NCI-H748 treated with DMSO at 0.1 percent for 48 hours (cell line): ENCODE results near the gene LOXHD1.

ENCODE experiments used
- DNase-seq: peaks from one replicate; lab custom pipeline; 2025; lab: John Stamatoyannopoulos, UW

The LOXHD1 gene

DNA sequence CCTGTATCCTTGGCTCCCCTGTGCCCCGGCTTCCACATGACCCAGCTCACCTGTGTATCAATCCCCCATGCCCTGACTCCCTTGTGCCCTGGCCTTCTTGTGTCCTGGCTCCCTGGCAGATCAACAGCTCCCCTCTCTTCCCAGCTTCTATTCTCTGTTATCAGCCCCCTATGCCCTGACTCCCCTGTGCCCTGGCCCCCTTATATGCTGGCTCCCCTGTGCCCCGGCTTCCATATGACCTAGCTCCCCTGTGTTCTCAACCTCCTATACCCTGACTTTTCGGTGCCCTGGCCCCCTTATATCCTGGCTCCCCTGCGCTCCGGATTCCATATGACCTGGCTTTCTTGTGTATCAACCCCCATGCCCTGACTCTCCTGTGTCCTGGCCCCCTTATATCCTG, 209.2 kb downstream of the LOXHD1 start:
- no peak for DNase-seq

DNA sequence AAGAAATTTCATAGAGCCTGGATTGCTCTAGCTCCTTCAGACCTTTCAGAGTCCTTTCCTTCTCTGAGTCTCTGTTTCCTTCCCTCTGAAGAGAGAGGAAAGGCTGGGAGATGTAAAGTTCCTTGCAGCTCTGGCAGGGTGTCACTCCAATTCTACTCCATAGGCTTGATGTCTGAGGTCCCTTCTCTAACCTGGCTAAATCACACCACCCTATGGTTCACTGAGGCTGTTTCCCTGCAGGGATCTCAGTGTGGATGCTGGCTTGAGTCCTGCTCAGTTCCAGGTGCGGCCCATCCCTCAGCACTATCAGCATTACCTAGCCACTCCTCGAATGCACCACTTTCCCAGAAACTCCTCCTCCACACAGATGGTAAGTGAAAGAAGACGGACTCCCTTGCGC, 209.7 kb downstream of the LOXHD1 start:
- DNase-seq = no peak

DNA sequence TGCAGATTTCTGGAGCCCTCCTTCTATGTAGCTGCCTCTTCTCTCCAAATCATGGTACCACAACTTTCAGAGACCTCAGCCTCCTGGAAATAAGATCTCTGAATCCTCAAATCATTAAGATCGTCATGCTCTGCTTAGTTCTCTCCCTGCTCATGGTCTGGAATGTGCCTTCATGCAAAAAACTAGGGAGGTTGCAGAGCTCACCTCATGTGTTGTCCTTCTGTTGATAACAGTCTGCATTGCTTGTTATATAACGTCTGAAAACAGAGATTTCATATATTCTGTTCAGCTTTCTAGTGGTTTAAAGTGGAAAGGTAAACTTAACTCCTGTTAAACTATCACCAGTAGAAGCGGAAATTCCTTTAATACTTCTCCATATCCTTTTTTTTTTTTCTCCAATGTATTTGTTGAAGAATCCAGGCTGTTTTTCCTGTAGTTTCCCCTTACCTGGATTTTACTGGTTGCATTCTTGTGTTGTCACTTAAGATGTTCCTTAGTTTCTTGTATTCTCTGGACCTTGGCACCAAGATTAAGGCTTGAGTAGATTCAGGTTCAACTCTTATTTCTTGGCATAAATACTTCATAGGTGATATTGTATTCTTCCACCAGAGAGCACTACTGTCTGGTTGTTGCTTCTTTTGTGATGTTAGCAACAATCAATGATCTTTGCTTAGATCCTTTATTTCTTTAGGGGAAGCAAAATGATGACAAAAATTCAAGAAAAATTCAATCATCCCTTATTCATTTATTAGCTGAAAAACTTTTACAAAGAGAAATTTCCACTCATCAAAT, 211.3 kb downstream of the LOXHD1 start:
- no peak for DNase-seq

GRCh38 chr18:46439037-46439436, 218.0 kb downstream of the LOXHD1 start:
- DNase-seq = no peak

GRCh38 chr18:46437061-46437460, 220.0 kb downstream of the LOXHD1 start:
- DNase-seq = no peak

DNA sequence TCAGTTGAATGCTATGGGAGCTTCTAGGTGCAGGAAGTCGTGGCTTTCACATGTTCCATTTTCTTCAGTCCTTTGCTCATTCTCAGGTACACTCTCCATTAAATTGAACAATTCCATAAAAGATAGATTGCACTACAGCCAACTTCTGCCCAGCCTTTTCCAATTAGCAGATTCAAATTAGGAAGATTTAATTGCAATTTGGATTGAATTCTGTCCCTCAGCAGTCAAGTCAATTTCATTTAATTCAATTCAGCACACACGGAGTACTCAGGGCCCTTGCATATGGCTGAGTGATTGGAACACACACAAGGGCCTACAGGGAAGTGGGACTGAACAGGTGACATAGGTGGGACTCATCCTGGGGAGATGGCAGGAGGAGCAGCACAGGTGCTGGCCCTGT, 220.4 kb downstream of the LOXHD1 start:
- no peak for DNase-seq

- DNase-seq = no peak
These were observed 222.0 kb downstream of the LOXHD1 start for GRCh38 chr18:46435031-46435430.

DNA sequence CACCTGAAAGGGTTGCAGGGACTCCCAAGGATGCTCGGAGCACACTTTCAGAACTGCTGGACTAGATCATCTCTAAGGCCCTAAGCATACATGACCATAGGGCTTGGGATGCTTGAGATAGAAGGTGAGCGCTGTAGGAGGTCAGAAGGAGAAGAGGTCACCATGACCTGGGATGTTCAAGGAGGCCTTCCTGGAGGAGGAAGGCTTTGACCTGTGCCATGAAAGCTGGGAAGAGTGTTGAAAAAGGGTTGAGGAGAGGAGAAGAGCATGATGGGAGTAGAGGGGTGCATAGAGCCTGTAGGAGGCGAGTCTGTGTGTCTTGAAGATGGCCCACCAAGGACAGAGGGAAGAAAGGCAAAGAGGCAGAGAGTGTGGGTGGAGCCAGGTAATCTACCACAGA, 222.4 kb downstream of the LOXHD1 start:
- DNase-seq = no peak

GRCh38 chr18:46433121-46433826, 223.7 kb downstream of the LOXHD1 start:
- no peak for DNase-seq

- DNase-seq = no peak
These were observed 225.4 kb downstream of the LOXHD1 start for GRCh38 chr18:46431522-46432171.

GRCh38 chr18:46429649-46430224, 227.3 kb downstream of the LOXHD1 start:
- no peak for DNase-seq

DNA sequence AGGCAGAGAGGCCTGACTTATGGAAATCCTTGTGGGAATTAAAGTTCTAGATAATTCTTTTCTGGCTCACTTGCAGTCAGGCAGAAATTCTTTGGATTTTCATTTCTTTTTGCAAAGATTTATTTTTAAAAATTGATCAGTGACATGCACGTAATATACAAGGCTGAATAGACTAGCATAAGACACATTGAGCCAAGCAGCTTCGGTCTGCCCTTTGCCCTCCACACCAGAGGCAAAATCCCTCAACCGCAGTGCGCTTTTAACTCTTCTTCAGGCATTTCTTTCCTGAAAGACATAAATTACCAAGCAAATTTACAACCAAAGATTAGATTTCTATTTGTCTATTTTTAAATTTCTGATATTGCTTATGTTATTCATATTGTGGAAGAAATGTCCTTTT, 227.9 kb downstream of the LOXHD1 start:
- DNase-seq = no peak

GRCh38 chr18:46428368-46428767, 228.7 kb downstream of the LOXHD1 start:
- no peak for DNase-seq

GRCh38 chr18:46427216-46427995, 229.6 kb downstream of the LOXHD1 start:
- DNase-seq = no peak
